ENCODE data around the gene RGS5. TPM values are rescaled to one million over a fixed set of nuclear protein-coding genes. Genes with fewer than 3 reads are reported as not detected.

Gene RGS5
- total RNA-seq, 2 experiments from 2014 or later, result 1.9 to 3.7 TPM

DNA sequence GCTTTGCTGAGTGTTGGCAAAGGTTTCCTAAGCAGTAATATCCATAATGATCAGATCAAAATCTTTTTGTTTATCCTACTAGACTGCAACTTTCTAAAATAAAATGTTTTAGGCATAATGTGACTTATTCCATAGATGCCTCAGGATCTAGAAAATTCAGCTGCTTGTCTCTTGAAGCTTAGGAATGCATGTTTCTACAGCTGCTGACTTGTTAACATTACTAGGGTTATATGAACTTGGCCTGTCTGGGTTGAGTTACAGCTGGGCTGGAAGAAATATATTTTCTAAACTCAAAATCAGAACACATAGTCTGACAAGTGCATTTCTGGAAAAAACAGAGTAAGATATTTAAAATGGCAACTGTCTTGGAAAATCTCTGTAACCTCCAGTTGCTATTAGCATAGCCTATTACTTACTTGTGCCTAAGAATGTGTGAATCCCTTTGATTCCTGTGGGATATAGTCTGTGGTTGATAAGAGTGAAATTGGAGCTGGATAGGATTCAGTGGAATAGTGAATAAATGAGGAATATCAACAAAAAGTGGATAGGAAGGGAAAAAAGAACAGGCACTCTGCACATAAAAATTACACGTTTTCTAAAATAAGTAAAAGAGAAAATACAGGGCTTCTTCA, 72.4 kb downstream of the RGS5 start:
- no peaks in the 10 kb centered on the region for H3K36me3 Mint-ChIP-seq
- H3K4me1 Mint-ChIP-seq (ENCODE audit: low read depth), result no peaks in the 10 kb centered on the region
- CTCF ChIA-PET, result no interaction called here
- intact Hi-C loops (cut with micrococcal nuclease), result no loop called here
- POLR2A ChIA-PET, result no interaction called here
- H3K9me3 Mint-ChIP-seq, result no peaks in the 10 kb centered on the region
- no peaks in the 10 kb centered on the region for H3K27me3 Mint-ChIP-seq
- no peak overlapping the region for H3K4me3 Mint-ChIP-seq
- H3K27ac Mint-ChIP-seq, result no peak overlapping the region
- no peak for DNase-seq

DNA sequence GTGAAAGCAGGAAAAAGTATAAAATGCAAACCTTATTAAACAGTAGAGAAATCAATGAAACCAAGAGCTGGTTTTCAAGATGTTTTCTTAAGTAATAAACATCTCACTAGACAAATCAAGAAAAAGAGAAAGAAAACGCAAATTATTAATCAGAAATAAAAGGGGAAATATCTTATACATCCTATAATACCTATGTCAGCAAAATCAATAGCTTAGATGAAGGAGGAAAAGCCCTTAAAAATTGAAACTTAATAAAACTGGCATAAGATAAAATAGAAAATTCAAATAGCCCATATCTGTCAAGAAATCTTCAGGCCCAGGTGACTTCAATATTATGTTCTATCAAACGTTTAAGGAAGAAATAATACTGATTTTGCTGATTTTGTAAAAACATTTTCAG, 74.4 kb downstream of the RGS5 start:
- ChIA-PET CTCF (no interaction called here), POLR2A (no interaction called here)
- no peak overlapping the region for H3K4me3 Mint-ChIP-seq
- H3K36me3 Mint-ChIP-seq, result no peaks in the 10 kb centered on the region
- H3K9me3 Mint-ChIP-seq, result no peaks in the 10 kb centered on the region
- intact Hi-C loops (cut with micrococcal nuclease), result no loop called here
- H3K4me1 Mint-ChIP-seq (ENCODE audit: low read depth), result no peaks in the 10 kb centered on the region
- no peak overlapping the region for H3K27ac Mint-ChIP-seq
- H3K27me3 Mint-ChIP-seq, result no peaks in the 10 kb centered on the region
- no peak for DNase-seq

- POLR2A ChIA-PET, result no interaction called here
- Mint-ChIP-seq H3K27me3 (no peaks in the 10 kb centered on the region), H3K4me1 (ENCODE audit: low read depth) (no peaks in the 10 kb centered on the region), H3K4me3 (no peak overlapping the region), H3K36me3 (no peaks in the 10 kb centered on the region), H3K27ac (no peak overlapping the region), H3K9me3 (no peaks in the 10 kb centered on the region)
- DNase-seq, result no peak
- CTCF ChIA-PET, result no interaction called here
- intact Hi-C loops (cut with micrococcal nuclease), result no loop called here
Measured at GRCh38 chr1:163124812-163125211, 77.9 kb downstream of the RGS5 start.

DNA sequence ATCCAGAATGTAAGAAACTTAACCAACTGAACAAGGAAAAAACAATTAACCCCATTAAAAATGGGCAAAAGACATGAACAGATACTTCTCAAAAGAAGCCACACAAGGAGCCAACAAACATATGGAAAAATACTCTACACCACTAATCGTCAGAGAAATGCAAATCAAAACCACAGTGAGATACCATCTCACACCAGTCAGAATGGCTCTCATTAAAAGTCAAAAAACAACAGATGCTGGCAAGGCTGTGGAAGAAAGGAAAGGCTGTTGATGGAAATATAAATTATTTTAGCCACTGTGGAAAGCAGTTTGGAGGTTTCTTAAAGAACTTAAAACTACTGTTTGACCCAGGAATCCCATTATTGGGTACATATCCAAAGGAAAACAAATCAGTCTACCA, 82.3 kb downstream of the RGS5 start:
- no peak overlapping the region for H3K27ac Mint-ChIP-seq

DNA sequence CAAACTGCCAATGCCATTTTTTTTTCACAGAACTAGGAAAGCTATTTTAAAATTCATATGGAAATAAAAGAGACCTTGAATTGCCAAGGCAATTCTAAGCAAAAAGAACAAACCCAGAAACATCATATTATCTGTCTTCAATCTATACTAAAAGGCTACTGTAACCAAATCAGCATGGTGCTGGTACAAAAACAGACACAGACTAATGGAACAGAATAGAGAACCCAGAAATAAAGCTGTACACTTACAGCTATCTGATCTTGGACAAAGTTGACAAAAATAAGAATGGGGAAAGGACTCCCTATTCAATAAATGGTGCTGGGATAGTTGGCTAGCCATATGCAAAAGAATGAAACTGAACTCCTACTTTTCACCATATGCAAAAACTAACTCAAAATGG, 83.0 kb downstream of the RGS5 start:
- no peaks in the 10 kb centered on the region for H3K9me3 Mint-ChIP-seq
- no peaks in the 10 kb centered on the region for H3K4me1 Mint-ChIP-seq (ENCODE audit: low read depth)
- no peaks in the 10 kb centered on the region for H3K36me3 Mint-ChIP-seq
- intact Hi-C loops (cut with micrococcal nuclease), result no loop called here
- no peak overlapping the region for H3K4me3 Mint-ChIP-seq
- H3K27me3 Mint-ChIP-seq, result peaks cover 4% of the 10 kb centered on the region
- ChIA-PET CTCF (no interaction called here), POLR2A (no interaction called here)
- no peak overlapping the region for H3K27ac Mint-ChIP-seq
- DNase-seq, result no peak

More for the DNA sequence above, 82.3 kb downstream of the RGS5 start:
- POLR2A ChIA-PET, result no interaction called here
- intact Hi-C loops (cut with micrococcal nuclease), result no loop called here
- no peak for DNase-seq
- CTCF ChIA-PET, result no interaction called here
- no peak overlapping the region for H3K4me3 Mint-ChIP-seq
- peaks cover 3% of the 10 kb centered on the region for H3K27me3 Mint-ChIP-seq
- no peaks in the 10 kb centered on the region for H3K36me3 Mint-ChIP-seq
- no peaks in the 10 kb centered on the region for H3K4me1 Mint-ChIP-seq (ENCODE audit: low read depth)
- no peaks in the 10 kb centered on the region for H3K9me3 Mint-ChIP-seq

DNA sequence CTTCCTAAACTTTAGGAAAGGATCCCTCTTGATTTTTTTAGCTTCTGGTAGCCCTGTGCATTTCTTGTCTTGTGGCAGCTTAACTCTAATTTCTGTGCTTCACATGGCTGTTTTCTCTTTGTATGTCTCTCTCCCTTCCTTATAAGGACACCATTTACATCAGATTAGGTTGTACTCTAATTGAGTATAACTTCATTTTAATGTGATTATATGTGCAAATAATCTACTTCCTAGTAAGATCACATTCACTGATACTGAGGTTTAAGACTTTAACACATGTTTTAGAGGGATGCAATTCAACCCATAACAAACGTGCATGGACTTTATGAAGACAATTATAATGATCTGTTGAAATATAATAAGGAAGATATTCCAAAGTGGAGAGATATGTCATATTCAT, 86.8 kb downstream of the RGS5 start:
- Mint-ChIP-seq H3K4me3 (no peak overlapping the region), H3K4me1 (ENCODE audit: low read depth) (no peaks in the 10 kb centered on the region), H3K9me3 (no peaks in the 10 kb centered on the region), H3K27me3 (peaks cover 4% of the 10 kb centered on the region), H3K36me3 (no peaks in the 10 kb centered on the region), H3K27ac (no peak overlapping the region)
- intact Hi-C loops (cut with micrococcal nuclease), result no loop called here
- CTCF ChIA-PET, result interaction anchor here (1.2 kb wide), 1 partner anchor 59 kb away, joined by 3 read pairs; no protein-coding TSS in a partner anchor
- POLR2A ChIA-PET, result no interaction called here
- no peak for DNase-seq

DNA sequence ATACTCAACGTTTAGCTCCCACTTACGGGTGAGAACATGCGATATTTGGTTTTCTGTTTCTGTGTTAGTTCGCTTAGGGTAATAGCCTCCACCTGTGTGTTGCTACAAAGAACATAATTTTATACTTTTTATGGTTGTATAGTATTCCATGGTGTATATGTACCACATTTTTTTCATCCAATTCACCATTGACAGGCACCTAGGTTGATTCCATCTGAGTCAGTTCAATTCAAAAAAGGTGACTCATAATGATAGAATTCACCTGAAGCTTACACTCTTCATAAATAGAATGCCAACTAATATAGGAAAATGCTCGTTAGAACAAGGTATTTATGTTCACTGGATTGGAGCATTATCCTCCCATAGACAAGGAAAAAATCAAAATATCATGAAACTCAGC, 95.1 kb downstream of the RGS5 start:
- DNase-seq, result no peak
- Mint-ChIP-seq H3K27me3 (peaks cover 9% of the 10 kb centered on the region), H3K36me3 (no peaks in the 10 kb centered on the region), H3K4me3 (no peak overlapping the region), H3K9me3 (no peaks in the 10 kb centered on the region), H3K27ac (no peak overlapping the region), H3K4me1 (ENCODE audit: low read depth) (no peaks in the 10 kb centered on the region)
- ChIA-PET CTCF (no interaction called here), POLR2A (no interaction called here)
- intact Hi-C loops (cut with micrococcal nuclease), result no loop called here

DNA sequence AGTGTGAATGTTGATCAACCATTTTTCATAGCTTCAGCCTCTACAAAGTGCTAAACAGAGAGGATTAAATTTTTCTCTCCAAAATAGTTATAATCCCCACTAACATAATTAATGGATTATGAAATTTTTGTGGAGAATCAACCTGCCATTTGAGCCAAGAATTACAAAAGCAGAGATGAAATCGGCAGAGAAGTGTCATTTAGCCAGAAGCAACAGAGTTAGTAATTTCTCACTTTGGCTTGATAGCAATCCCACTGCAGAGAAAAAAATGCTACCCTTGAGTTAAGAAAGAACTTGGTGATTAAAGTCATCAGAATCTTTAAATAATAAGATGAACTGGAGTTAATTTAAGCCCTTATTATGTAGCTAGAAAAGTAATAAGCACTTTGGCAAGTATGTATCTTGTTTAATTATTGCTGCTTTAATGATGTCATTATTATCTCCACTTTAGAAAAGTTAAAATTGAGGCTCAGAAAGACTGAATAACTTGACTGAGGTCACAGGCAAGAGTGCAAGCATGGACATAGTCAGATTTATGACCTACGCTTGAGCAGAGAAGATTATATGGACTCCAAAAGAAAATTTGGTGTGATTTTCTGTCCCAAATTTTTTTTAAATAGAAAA, 96.2 kb downstream of the RGS5 start:
- DNase-seq, result no peak
- no peak overlapping the region for H3K27ac Mint-ChIP-seq
- H3K9me3 Mint-ChIP-seq, result no peaks in the 10 kb centered on the region
- intact Hi-C loops (cut with micrococcal nuclease), result no loop called here
- H3K36me3 Mint-ChIP-seq, result no peaks in the 10 kb centered on the region
- ChIA-PET CTCF (interaction anchor here (0.7 kb wide), 1 partner anchor 102 kb away, joined by 7 read pairs; no protein-coding TSS in a partner anchor), POLR2A (no interaction called here)
- no peaks in the 10 kb centered on the region for H3K4me1 Mint-ChIP-seq (ENCODE audit: low read depth)
- H3K4me3 Mint-ChIP-seq, result no peak overlapping the region
- H3K27me3 Mint-ChIP-seq, result peaks cover 13% of the 10 kb centered on the region

DNA sequence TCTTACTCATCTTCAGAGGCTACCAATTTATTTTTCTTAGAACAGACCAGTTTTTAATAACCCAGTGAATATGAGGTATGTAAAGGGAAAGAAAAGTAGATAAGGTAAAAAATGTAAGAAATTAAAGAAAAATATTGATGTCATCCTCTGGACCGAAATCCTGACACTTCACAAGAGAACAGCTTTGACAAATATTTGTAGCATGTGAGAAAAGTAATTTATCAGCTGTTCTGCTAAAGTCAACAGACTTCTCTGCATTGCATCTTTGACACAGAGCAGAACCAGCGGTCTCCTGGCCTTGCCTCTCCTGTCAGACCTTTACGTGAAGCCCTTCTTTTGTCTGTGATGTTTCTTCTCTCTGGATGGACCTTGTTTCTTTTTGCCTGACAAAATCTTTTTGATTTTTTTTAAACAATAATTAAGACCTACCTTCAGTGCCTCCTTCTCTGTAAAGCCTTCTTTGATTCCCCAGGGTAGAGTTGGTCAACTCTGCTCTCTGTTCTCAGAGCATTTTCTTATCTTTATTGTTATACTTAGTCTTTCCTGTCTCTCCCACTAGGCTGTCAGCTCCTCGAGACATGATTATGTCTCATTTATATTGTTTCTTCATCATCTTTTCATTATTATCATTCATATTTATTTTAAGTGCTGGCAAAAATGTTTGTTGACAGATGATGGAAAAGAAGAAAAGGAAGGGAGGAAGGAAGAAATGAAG, 98.2 kb downstream of the RGS5 start:
- Mint-ChIP-seq H3K36me3 (no peaks in the 10 kb centered on the region), H3K9me3 (no peaks in the 10 kb centered on the region), H3K27ac (no peak overlapping the region), H3K4me3 (no peak overlapping the region), H3K27me3 (peaks cover 14% of the 10 kb centered on the region), H3K4me1 (ENCODE audit: low read depth) (no peaks in the 10 kb centered on the region)
- DNase-seq, result no peak
- CTCF ChIA-PET, result no interaction called here
- POLR2A ChIA-PET, result no interaction called here
- intact Hi-C loops (cut with micrococcal nuclease), result no loop called here

GRCh38 chr1:163102590-163102989, 100.1 kb downstream of the RGS5 start:
- H3K4me3 Mint-ChIP-seq, result no peak overlapping the region
- H3K36me3 Mint-ChIP-seq, result no peaks in the 10 kb centered on the region
- H3K27me3 Mint-ChIP-seq, result peaks cover 11% of the 10 kb centered on the region
- H3K27ac Mint-ChIP-seq, result no peak overlapping the region
- H3K9me3 Mint-ChIP-seq, result no peaks in the 10 kb centered on the region
- intact Hi-C loops (cut with micrococcal nuclease), result no loop called here
- H3K4me1 Mint-ChIP-seq (ENCODE audit: low read depth), result no peaks in the 10 kb centered on the region
- DNase-seq, result no peak
- POLR2A ChIA-PET, result no interaction called here
- CTCF ChIA-PET, result no interaction called here

- ChIA-PET POLR2A (no interaction called here), CTCF (interaction anchor here (0.6 kb wide), 1 partner anchor 714 kb away, joined by 3 read pairs; the partner anchor contains the start of gene C1orf226)
- intact Hi-C loops (cut with micrococcal nuclease), result no loop called here
- no peak overlapping the region for H3K27ac Mint-ChIP-seq
- no peaks in the 10 kb centered on the region for H3K4me1 Mint-ChIP-seq (ENCODE audit: low read depth)
- DNase-seq, result no peak
- no peaks in the 10 kb centered on the region for H3K36me3 Mint-ChIP-seq
- H3K4me3 Mint-ChIP-seq, result no peak overlapping the region
- H3K9me3 Mint-ChIP-seq, result no peaks in the 10 kb centered on the region
- H3K27me3 Mint-ChIP-seq, result peaks cover 7% of the 10 kb centered on the region
Measured at GRCh38 chr1:163095213-163095612, 107.5 kb downstream of the RGS5 start.

- intact Hi-C loops (cut with micrococcal nuclease), result no loop called here
- H3K27me3 Mint-ChIP-seq, result peaks cover 7% of the 10 kb centered on the region
- H3K4me3 Mint-ChIP-seq, result no peak overlapping the region
- H3K36me3 Mint-ChIP-seq, result no peaks in the 10 kb centered on the region
- ChIA-PET CTCF (no interaction called here), POLR2A (no interaction called here)
- no peaks in the 10 kb centered on the region for H3K4me1 Mint-ChIP-seq (ENCODE audit: low read depth)
- DNase-seq, result no peak
- no peaks in the 10 kb centered on the region for H3K9me3 Mint-ChIP-seq
- no peak overlapping the region for H3K27ac Mint-ChIP-seq
Measured at GRCh38 chr1:163094589-163094988, 108.1 kb downstream of the RGS5 start.

- Mint-ChIP-seq H3K9me3 (no peaks in the 10 kb centered on the region), H3K27me3 (peaks cover 7% of the 10 kb centered on the region), H3K36me3 (no peaks in the 10 kb centered on the region), H3K27ac (no peak overlapping the region), H3K4me1 (ENCODE audit: low read depth) (no peaks in the 10 kb centered on the region), H3K4me3 (no peak overlapping the region)
- no peak for DNase-seq
- ChIA-PET CTCF (no interaction called here), POLR2A (no interaction called here)
- intact Hi-C loops (cut with micrococcal nuclease), result no loop called here
Measured at GRCh38 chr1:163094182-163094581, 108.5 kb downstream of the RGS5 start.
